ENCODE results near the gene SASH1. TPM values are rescaled to one million over a fixed set of nuclear protein-coding genes. Genes with fewer than 3 reads are reported as not detected.
"Not testable (repeated sequence)": the region's sequence is repeated elsewhere in the genome, so short reads cannot be mapped to it uniquely, and the experiment has no call there.

Gene SASH1
- total RNA-seq, 1 donor from 2014 or later = 1.6 TPM

- intact Hi-C loops (cut with micrococcal nuclease) = no loop called here
These were observed 21.6 kb downstream of the SASH1 start for GRCh38 chr6:148364056-148364824.

GRCh38 chr6:148365041-148365440, 22.4 kb downstream of the SASH1 start:
- intact Hi-C loops (cut with micrococcal nuclease) = no loop called here

DNA sequence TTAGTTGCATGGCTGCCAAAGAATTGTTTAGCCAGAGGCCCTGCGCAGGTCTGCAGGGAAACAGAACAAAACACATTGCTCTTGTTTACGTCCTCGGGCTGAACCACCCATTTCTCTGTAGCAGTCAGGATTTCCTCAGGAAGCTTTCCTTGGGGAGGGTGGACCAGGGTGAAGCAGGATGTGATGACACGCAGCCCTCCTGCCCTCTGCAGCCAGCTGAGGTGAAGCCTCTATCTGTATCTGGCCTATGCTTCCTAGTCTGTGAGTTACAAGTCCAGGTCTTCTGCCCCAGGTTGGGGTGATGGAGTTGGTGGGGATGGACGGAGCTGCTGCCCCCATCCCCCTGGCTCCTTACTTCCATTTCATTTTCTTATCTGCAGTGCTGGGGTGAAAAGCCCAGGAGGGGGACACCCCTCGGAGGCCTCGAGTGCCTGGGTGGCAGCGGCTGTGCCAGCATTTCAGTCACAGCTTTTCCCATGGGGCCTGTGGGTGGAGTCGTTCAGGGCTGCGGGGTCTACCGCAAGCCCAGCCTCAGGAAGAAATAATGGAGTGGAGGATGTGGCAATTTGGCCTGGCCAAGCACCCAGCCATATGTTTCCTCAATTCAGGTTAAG, 24.9 kb downstream of the SASH1 start:
- intact Hi-C loops (cut with micrococcal nuclease) = no loop called here

GRCh38 chr6:148370176-148370575, 27.5 kb downstream of the SASH1 start:
- intact Hi-C loops (cut with micrococcal nuclease) = no loop called here

GRCh38 chr6:148374040-148374774, 31.6 kb downstream of the SASH1 start:
- intact Hi-C loops (cut with micrococcal nuclease) = no loop called here

DNA sequence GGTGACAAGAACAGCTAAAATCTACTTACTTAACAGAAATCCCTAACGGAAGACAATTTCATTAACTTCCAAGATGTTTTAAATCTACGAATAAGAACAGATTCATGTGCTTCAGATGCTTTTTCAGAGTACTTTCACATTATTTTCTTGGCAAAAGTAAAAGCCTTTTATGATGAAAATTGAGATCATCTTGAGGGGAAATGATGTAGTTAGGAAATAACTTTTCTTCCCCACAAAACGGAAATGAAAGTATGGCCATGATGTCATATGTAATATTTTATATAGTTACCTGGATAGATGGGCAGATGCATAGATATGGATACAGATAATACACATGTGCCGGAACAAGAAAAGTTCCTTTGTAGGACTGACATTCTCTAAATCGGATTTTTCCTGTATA, 32.8 kb downstream of the SASH1 start:
- intact Hi-C loops (cut with micrococcal nuclease) = no loop called here

- intact Hi-C loops (cut with micrococcal nuclease) = no loop called here
These were observed 36.8 kb downstream of the SASH1 start for GRCh38 chr6:148379481-148379880.

GRCh38 chr6:148379966-148380713, 37.5 kb downstream of the SASH1 start:
- intact Hi-C loops (cut with micrococcal nuclease) = no loop called here

- intact Hi-C loops (cut with micrococcal nuclease) = not testable (repeated sequence)
These were observed 39.4 kb downstream of the SASH1 start for GRCh38 chr6:148382051-148382450.

DNA sequence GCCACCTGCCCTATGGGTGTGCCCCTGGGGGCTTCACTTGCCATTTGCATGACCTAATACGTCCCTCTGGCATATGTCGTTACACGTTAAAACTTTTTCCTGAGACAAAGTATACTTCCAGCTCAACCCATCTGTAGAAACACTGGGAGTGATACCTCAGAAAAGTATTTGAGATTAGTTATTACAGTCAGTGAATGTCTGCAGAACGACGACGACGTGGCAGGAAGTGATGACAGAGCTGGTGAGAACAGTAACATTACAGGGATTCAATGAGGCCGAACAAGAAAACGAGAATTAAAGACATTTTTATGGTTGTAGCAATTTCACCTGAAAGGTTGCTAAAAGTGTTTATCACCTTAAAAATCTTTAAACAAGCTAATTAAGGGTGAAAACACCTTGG, 40.2 kb downstream of the SASH1 start:
- intact Hi-C loops (cut with micrococcal nuclease) = no loop called here

DNA sequence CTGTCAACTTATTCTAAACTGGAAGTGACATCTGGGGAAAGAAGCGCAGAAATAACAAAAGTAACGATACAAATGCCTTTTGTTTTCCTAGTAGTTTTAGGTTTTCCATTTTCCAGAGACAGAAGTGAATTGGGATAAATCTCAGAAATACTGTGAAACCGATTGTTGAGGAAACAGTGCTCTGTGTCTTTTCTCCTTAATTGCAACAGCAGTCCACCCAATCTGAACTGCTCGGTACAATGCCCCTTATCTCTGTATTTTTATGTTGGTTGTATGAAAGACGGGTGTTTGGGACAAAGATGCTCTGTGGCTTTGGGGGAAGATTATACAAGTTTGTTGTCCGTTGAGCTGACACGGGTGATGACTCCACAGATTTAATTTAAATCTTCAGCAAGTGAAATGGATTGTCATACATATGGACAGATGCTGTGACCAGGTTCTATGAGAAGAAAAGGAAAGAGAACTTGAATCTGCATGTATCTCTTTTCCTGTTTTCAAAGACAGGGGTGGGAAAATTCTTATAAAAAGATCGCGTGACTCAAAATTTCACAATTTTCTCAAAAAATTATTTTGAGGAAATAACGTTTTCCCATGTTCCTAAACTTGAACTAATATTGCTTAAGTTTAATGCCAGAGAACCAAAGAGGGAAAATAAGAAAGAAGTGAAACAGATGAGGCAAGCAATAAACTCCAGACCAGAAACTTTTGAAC, 41.2 kb downstream of the SASH1 start:
- intact Hi-C loops (cut with micrococcal nuclease) = no loop called here

DNA sequence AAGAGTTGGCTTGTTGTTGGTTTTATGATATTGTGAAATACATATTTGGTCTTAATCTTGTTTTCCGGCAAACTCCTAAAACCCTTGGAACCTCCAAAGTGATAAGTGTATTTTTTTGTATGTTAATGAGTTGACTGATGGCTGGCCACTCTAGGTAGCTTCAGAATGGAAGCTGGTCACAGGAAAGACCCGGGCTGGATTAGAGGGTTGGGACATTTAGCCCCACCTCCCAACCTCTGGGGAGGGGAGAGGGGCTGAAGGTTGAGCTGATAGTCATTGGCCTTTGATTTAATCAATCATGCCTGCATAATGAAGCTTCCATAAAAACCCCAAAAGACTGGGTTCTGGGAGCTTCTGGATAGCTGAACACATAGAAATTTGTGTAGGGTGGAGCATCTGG, 42.7 kb downstream of the SASH1 start:
- intact Hi-C loops (cut with micrococcal nuclease) = no loop called here

DNA sequence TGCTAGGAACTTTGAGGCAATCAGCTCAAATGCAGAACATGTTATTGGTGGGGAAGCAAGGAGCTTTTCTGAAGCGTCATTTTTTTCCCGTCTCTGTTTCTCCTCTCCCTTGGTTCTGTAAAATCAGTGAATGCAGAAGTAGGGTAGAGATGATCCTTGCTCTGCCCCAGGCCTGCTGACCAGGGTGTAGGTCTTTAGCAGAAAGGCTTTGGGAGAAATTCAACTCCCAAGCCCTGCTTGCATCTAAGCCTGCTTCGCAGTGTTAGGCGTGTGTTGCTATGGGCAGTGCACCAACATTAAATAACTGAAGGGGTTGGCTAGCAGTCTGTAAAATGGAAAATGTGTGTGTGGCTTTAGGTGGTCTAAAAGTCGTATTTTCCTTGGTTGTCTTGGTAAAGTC, 45.9 kb downstream of the SASH1 start:
- intact Hi-C loops (cut with micrococcal nuclease) = no loop called here

DNA sequence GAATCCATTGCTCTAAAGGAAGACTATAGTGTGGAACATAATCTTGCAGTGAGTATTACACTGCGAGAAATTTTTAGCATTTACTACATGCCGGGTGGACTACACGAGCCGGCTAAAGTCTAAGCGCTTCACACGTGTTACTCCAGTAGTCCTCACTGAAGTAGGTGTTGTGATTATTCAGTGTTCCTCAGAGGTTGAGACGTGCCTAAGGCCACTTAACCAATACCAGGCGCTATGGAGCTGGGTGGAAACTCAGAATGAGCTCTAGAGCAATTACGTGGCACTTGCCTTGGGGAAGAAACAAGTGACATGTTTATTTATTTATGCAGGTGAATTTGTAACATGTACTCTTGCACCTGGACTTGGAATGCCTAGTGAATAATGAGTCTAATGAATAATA, 46.4 kb downstream of the SASH1 start:
- intact Hi-C loops (cut with micrococcal nuclease) = no loop called here

DNA sequence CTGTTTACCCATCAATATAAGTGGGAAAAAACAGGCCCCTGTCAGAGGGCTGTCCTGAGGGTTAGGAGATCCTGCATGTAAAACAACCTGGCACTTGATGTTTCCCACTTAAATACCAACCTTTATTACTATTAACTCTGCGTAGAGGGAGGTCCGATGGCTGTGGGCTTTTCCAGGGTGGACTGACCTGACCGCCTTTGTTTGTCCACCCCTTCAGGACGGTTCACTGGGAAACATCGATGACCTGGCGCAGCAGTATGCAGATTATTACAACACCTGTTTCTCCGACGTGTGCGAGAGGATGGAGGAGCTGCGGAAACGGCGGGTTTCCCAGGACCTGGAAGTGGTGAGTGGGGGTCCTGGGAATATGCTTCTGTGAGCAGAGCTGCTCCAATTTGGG, 47.3 kb downstream of the SASH1 start:
- intact Hi-C loops (cut with micrococcal nuclease) = no loop called here

- intact Hi-C loops (cut with micrococcal nuclease) = not testable (repeated sequence)
These were observed 49.5 kb downstream of the SASH1 start for GRCh38 chr6:148392127-148392526.

DNA sequence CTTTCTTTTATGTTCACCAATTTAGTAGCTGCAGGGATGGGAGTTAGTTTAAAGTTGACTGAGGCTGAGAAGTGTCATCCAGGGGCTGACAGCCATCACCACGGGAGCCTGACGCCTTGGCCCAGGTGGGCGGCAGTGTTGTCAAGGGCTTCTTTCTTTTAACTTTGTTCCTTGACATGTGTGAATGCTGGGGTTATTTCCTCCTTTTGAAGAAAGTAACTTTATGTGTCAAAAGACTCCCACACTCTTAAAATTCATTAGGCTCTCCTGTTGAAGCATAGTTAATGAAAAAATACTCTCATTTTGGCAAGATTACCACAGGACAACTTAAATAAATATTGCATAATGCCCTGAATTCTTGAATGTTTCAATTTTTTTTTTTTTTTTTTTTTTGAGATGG, 50.0 kb downstream of the SASH1 start:
- intact Hi-C loops (cut with micrococcal nuclease) = no loop called here

DNA sequence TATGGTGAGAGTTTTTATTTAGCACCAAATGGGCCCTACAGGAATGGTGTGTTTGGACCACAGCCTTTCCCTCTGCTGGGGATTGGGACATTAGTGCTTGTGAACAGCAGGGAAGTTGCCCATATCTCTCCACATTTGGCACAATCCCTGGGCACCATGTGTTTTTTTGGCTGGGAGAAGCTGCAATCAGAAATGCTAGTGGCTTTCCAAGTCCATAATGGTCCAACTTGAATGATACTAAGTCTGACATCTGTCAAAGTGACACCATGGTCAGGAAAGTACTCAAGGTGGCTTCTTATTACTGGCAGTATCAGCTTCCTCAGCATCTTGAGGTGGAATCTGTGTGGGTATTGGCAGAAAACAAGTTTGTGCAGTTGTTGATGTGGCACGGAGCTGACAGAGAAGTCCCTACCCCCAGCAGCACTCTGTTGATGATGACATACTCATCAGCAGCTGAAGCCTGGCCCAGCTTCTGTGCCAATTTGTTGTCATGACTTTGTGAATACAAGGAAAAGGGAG, 53.0 kb downstream of the SASH1 start:
- intact Hi-C loops (cut with micrococcal nuclease) = no loop called here

DNA sequence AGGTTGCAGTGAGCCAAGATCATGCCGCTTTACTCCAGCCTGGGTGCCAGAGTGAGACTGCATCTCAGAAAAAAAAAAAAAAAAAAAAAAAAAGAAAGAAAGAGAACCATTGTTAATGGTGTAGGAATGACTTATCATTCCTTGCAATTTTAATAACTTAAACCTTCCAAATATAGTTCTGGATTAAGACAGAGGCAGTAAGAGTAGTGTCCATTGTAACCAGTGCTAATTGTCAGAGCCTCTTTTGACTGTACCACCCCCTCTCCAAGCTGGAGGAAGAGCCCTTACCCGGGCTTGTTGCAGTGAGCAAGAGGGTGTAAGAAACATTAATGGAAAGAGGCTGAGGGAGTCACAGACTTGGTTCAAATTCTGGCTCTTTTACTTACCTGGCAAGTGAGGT, 53.8 kb downstream of the SASH1 start:
- intact Hi-C loops (cut with micrococcal nuclease) = no loop called here

DNA sequence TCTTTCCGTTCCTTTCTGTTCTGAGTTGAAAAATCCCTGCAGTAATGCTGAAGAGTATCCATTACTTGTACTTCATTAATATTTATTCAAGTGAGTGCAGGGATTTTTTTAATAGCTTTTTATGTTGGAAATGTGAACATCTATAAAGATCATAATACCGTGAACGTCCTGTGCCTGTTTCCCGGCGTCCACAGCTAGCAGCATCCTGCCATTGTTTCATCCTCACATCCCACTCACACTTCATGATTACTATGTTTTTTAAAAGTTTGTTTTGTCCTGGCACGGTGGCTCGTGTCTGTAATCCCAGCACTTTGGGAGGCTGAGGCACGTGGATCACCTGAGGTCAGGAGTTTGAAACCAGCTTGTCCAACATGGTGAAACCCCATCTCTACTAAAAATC, 54.3 kb downstream of the SASH1 start:
- intact Hi-C loops (cut with micrococcal nuclease) = no loop called here

DNA sequence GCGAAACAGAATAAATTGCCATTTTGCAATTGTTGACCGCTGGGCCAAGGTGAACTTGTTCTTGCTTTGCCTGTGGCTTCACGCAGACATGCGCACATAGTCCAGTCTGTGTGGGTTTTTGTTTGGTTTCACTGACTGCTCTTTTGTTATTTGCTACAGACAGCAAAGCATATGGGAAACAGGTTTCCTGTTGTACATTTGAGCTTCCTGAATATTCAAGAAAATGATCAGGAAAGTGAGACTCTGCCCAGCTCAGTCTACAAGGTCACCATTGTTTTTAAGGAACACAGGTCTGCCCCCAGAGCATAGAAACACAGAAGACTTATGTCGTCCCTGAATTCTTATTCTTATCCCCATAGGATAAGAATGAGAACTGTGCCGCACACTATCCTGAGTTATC, 55.6 kb downstream of the SASH1 start:
- intact Hi-C loops (cut with micrococcal nuclease) = no loop called here

All from T-helper 1 cell treated with Interleukin-12 subunit alpha and Interleukin-12 subunit beta and Interleukin-4 antibody, amounts not matched to agents 30 ng/mL and 1 ng/mL, for 36 hours (primary cell).